Fibroblast of villous mesenchyme (primary cell): ENCODE data around the gene GID8. TPM values are rescaled to one million over a fixed set of nuclear protein-coding genes. Genes with fewer than 3 reads are reported as not detected.

Experiments
- DNase-seq: peaks from one replicate; pipeline ENCODE4 v3.0.0-alpha.2; 2010; ENCODE audit warnings: low read depth
- H3K4me3 ChIP-seq: 2 replicates; pipeline ENCODE4 v1.5.1; 2011; ENCODE audit warnings: low read depth, mild to moderate bottlenecking, low read length
- total RNA-seq: library from RNA; depleted of rRNA; stranded (reverse); fragments of >200 nt; gene quantifications from 2 replicates; pipeline ENCODE4 v1.2.3, GENCODE V29; 2012
- TF ChIP-seq, protein P1 (sequence below): IDR thresholded peaks from 2 replicates; pipeline ENCODE4 v1.5.1; 2012; ENCODE audit warnings: low read depth, mild to moderate bottlenecking, low read length; ENCODE audit not compliant: insufficient read depth

GID8 gene
- total RNA-seq, 1 donor: 34.5 TPM

DNA sequence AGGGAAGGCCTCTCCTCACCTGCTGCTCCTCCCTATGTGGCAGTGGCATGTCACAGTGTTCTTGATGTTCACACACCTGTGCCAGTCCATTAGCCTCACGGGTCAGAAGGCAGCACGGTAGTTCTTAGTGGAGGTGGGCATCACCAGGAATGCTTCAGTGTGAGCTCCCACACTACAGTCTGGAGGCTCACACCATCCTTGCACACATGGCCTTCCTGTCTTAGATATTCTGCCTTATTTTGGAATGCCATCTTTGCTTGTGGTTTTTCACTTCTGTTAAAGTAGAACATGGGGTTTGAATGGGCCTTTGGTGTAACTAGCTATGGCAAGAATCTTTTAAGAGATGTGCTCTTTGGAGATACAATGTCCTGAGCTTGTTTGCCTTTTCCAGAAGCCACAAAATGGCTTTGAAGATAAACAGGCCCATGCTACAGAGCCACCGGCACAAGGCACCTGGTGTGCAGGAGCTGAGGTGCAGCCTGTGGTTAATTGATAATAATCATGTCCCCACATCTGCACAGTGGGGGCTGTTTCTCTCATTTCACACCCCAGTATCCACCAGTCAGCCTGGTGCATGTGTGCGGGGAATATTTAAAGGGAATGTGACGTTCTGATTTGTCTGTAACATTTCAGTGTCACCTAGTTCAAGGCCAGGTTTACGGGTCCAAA lies 11.3 kb downstream of the GID8 start:
- DNase-seq: no peak
- TF ChIP-seq, protein P1, sequence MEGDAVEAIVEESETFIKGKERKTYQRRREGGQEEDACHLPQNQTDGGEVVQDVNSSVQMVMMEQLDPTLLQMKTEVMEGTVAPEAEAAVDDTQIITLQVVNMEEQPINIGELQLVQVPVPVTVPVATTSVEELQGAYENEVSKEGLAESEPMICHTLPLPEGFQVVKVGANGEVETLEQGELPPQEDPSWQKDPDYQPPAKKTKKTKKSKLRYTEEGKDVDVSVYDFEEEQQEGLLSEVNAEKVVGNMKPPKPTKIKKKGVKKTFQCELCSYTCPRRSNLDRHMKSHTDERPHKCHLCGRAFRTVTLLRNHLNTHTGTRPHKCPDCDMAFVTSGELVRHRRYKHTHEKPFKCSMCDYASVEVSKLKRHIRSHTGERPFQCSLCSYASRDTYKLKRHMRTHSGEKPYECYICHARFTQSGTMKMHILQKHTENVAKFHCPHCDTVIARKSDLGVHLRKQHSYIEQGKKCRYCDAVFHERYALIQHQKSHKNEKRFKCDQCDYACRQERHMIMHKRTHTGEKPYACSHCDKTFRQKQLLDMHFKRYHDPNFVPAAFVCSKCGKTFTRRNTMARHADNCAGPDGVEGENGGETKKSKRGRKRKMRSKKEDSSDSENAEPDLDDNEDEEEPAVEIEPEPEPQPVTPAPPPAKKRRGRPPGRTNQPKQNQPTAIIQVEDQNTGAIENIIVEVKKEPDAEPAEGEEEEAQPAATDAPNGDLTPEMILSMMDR: no peak
- H3K4me3 ChIP-seq: no peak overlapping the region

DNA sequence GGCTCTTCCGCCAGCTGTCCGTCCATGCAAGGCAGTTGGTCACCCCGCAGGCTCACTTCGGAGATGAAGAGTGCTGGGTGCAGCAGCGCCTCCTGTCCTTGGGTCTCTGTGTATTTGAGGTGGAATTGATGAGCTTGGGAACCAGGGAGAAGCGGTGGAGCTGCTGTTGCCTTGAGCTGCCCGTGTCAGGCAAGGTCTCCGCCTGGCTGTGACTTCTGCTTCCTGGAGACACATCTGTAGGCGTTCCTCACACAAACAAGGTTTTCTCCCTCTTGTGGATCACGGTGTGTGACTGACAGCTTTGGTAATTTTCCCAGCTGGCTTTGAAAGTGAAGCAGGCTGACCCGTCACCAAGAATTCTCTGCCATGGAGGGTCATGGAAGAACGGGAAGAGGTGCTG lies 12.0 kb downstream of the GID8 start:
- TF ChIP-seq, protein P1: no peak
- no peak for DNase-seq
- H3K4me3 ChIP-seq: no peak overlapping the region

DNA sequence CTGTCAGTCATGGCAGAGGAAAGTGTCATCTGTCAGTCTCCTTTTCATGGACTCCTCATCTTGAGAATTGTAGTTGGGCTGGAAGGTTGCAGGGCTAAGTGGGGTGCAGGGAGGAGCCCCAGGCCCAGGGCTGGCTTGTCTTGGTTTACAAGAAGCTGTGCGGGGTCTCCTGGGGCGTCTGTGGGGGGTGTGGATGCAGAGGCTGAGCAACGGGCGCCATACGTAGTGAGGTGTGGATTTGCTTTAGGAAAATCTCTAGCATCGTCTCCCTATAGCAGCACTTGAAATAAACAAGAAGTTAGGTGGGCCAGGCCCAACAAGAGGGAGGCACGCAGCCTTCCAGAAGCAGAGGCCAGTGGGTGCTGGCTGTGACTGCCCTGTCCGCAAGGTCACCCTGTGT lies 12.8 kb downstream of the GID8 start:
- DNase-seq: no peak
- H3K4me3 ChIP-seq: no peak overlapping the region
- TF ChIP-seq, protein P1: no peak

DNA sequence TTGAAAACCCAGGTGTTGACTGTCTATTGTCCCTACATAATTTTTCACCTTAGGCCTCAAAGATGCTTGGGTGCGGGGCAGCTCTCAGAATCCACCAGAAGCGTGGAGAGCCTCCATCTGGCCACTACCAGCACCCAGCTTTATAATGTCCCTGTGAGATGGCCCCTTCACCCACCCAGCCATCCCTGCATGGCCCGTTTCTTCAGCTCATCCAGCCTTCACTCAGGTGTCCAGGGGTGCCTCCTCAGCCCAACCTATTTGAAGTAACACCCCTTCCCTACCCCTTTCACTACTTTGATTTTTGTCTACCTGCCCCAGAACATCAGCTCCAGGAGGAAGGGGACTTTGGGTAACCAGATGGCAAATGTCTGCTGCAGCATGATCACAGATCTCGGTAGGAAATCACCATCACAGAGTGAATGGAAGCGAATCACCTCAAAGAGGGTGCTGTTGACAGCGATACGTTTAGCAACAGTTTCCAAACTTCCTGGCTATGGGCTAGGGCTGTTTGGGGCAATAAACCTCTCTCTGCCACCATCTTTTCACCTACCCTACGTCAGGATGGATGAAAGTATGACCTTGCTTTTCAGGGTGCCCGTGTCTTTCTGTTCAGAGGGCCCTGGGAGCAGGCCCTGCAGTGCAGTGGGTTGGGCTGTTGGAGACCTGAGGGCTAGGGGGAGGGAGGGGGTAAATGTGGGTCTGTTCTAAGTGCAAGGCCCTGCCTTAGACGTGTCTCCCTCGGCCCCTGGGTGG lies 13.4 kb downstream of the GID8 start:
- TF ChIP-seq, protein P1: no peak
- DNase-seq: no peak
- H3K4me3 ChIP-seq: no peak overlapping the region

DNA sequence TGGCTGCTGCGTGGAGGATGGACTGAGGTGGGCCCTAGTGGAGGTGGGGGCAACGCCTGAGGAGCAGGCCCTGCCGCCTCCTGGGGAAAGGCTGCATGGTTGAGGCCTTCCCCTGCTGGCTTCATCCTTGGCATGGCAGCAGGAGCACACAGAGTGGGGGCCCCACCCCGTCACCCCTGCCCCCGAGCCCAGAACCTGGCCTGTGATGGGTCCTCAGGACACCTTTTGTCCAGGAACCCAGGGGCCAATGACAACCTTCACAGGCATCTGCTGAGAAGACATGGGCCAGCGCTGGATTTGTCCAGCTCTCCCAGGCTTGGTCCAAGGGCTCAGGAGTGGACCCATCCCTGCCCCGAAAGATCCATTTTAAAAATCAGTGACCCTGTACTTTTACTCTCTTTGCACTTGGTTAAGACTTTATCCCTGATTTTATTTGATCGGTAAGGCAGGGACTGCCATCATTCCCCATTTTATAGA lies 14.0 kb downstream of the GID8 start:
- peak overlapping the region; percentile 65 for H3K4me3 ChIP-seq
- TF ChIP-seq, protein P1: no peak
- no peak for DNase-seq

DNA sequence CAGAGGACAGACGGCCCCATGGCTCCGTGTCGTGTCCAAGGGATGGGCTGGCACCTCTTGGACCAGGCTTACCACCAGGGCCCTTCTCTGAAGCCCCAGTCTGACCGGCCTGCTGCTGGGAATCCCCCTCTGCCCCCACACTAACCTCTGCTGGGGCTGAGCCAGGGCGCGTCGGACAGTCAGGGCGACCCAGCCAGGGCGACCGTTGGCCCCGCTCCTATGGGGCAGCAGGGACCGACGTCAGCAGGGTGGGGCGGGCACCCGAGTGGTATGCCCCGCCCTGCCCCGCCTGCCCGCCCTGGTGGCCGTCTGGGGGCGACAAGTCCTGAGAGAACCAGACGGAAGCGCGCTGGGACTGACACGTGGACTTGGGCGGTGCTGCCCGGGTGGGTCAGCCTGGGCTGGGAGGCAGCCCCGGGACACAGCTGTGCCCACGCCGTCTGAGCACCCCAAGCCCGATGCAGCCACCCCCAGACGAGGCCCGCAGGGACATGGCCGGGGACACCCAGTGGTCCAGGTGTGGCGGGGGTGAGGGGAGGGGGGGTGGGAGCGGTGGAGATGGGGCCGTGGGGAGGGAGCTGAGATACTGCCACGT lies 14.5 kb downstream of the GID8 start, which contains the start of gene SLC17A9:
Gene SLC17A9, plus strand, starts transcription at position 337 of the 595 bp plus-strand sequence. Its CDS starts 122 bp downstream, at position 459.
- DNase-seq: peak; percentile 75
- TF ChIP-seq, protein P1: no peak
- peak within 1 kb of the TSS; percentile 65 for H3K4me3 ChIP-seq
